Esophagus squamous epithelium (tissue), 4 donors: ENCODE measurements around the gene ANO2.

Experiments
- POLR2A ChIP-seq, 4 donors: fragments of 450-650 bp; IDR thresholded peaks; one replicate each; pipeline ENCODE4 v1.6.1; 2017; ENCODE audit warnings: antibody characterized with exemption in 4 of 4, mild to moderate bottlenecking in 4 of 4, moderate library complexity in 3 of 4
- TF ChIP-seq, protein P1 (sequence below), 6 experiments: fragments of 450-650 bp in 4 of 6; fragments of 200-600 bp in 2 of 6; sonication (generic) in 2 of 6; IDR thresholded peaks; one replicate each; pipeline ENCODE4 v1.5.1; 2016 to 2019; ENCODE audit warnings: antibody characterized with exemption in 6 of 6, mild to moderate bottlenecking in 4 of 6, moderate library complexity in 4 of 6

DNA sequence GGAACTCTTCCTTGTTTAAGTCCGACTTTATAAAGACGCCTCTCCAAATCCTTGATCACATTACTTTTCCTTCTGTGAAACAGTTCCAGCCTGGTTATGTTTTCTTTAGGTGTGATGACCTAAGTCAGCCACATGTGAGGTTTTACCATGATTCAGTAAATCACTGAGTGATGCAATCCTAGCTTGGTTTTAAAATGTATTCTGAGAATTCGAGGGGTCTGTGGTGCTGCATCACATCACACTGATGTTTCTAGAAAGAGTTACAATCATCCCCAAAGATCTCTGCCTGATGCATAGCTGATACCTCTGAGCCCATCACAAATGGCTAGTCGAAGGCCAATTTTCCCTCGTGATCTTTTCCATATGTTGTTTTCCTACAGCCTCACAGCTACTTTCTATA is 152.7 kb downstream of the ANO2 start:
- TF ChIP-seq POLR2A (IDR thresholded peaks at IDR 0.05), result no peak
- TF ChIP-seq, protein P1, sequence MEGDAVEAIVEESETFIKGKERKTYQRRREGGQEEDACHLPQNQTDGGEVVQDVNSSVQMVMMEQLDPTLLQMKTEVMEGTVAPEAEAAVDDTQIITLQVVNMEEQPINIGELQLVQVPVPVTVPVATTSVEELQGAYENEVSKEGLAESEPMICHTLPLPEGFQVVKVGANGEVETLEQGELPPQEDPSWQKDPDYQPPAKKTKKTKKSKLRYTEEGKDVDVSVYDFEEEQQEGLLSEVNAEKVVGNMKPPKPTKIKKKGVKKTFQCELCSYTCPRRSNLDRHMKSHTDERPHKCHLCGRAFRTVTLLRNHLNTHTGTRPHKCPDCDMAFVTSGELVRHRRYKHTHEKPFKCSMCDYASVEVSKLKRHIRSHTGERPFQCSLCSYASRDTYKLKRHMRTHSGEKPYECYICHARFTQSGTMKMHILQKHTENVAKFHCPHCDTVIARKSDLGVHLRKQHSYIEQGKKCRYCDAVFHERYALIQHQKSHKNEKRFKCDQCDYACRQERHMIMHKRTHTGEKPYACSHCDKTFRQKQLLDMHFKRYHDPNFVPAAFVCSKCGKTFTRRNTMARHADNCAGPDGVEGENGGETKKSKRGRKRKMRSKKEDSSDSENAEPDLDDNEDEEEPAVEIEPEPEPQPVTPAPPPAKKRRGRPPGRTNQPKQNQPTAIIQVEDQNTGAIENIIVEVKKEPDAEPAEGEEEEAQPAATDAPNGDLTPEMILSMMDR (IDR thresholded peaks at IDR 0.05), result no peak
